Activated CD8-positive, alpha-beta T cell treated with anti-CD3 and anti-CD28 coated beads for 36 hours (primary cell): ENCODE results near the gene GCSAM. TPM values are rescaled to one million over a fixed set of nuclear protein-coding genes. Genes with fewer than 3 reads are reported as not detected.

Source experiments
- ATAC-seq: fragments of 200-7000 bp; cut with Tn5 transposase; one replicate; pipeline ENCODE4 v1.10.0; 2021; ENCODE audit warnings: mild to moderate bottlenecking, moderate library complexity
- CTCF ChIA-PET: fragments of 350-600 bp; sonication (Branson Sonifier 250); formaldehyde crosslinking; loops from one replicate; lab custom pipeline; 2021; ENCODE audit warnings: antibody characterized with exemption; lab: Charles Lee
- POLR2A ChIA-PET: fragments of 350-600 bp; sonication (Branson Sonifier 250); formaldehyde crosslinking; loops from one replicate; lab custom pipeline; 2021; ENCODE audit warnings: antibody characterized with exemption; lab: Charles Lee
- DNase-seq: peaks from one replicate; pipeline ENCODE4 v3.0.0-alpha.2; 2020
- H3K27ac Mint-ChIP-seq: one replicate; pipeline ENCODE4 v1.8.0; 2021; ENCODE audit warnings: mild to moderate bottlenecking, mixed read lengths
- H3K27me3 Mint-ChIP-seq: one replicate; pipeline ENCODE4 v1.8.0; 2021; ENCODE audit warnings: mixed read lengths
- H3K36me3 Mint-ChIP-seq: one replicate; pipeline ENCODE4 v1.8.0; 2021; ENCODE audit warnings: low read depth, mixed read lengths
- H3K4me1 Mint-ChIP-seq: one replicate; pipeline ENCODE4 v1.8.0; 2021; ENCODE audit warnings: low read depth, mixed read lengths
- H3K4me3 Mint-ChIP-seq: one replicate; pipeline ENCODE4 v1.8.0; 2021; ENCODE audit warnings: mild to moderate bottlenecking, moderate library complexity, mixed read lengths
- H3K9me3 Mint-ChIP-seq: one replicate; pipeline ENCODE4 v1.8.0; 2021; ENCODE audit warnings: mixed read lengths
- CTCF ChIP-seq: fragments of 200-600 bp; IDR thresholded peaks from one replicate; pipeline ENCODE4 v1.8.0; 2022; ENCODE audit warnings: antibody characterized with exemption, mild to moderate bottlenecking
- intact Hi-C: fragments of 100-400 bp; cut with micrococcal nuclease; formaldehyde crosslinking; loops from one replicate; pipeline ENCODE4 v1.10.0; 2022
- total RNA-seq, 2 experiments: library from RNA; stranded (reverse); gene quantifications; one replicate each; pipeline ENCODE4 v1.2.3, GENCODE V29; 2021

Gene GCSAM
- total RNA-seq, 2 experiments from 2014 or later = 9.9 to 12.9 TPM

DNA sequence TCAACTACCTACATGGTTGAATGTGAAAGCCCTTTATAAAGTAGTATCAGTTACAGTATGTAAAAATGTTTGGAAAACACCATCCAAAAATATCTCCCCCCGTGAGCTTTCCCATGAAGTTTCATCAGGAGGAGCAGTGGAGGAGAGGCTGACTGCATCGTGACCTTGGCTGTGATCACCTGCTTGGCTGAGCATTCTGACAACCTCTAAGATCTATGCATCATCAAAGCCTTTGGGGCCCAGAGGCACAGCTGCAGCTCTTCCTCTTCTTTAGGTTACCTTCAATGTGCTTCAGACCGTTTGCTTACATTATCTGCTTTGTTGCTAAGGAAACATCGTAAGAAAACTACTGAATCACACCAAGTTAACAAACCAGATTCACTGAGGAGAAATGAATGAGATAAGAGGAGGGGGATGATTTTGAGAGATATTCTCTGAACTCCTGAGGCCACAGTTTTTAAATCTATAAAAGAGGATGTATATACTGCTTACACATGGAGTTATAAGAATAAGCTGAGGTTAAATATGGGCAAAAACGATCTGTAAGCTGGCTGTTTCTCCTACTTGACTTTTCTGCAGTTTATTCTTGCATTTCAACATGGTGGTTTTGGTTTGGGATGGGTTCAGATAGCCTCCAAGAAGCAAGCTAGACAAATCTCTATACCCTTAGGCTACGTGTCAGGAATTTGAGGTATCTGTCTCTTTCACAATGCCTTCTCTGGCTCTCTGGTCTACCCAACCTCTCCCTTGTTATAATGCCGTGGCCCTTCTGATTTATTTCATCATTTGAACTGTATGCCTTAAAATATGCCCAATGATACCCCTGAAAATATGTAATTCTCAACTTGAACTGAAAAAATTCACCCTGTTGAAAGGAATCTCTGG lies 4.0 kb downstream of the GCSAM start:
- ChIA-PET CTCF (interaction anchor here (0.6 to 2.7 kb wide), 6 partner anchors 9 to 391 kb away, joined by 3 to 18 read pairs (median 5); no protein-coding TSS in a partner anchor), POLR2A (interaction anchor here (0.5 kb wide), 1 partner anchor 12 kb away, joined by 3 read pairs; no protein-coding TSS in a partner anchor)
- Mint-ChIP-seq H3K4me1 (peaks cover 70% of the 10 kb centered on the region), H3K4me3 (peak overlapping the region; percentile 0), H3K9me3 (no peaks in the 10 kb centered on the region), H3K27ac (peak overlapping the region; percentile 71), H3K36me3 (peaks cover 10% of the 10 kb centered on the region), H3K27me3 (no peaks in the 10 kb centered on the region)
- intact Hi-C loops = no loop called here
- peak; percentile 76 for ATAC-seq
- TF ChIP-seq CTCF = no peak
- peak; percentile 75 for DNase-seq

DNA sequence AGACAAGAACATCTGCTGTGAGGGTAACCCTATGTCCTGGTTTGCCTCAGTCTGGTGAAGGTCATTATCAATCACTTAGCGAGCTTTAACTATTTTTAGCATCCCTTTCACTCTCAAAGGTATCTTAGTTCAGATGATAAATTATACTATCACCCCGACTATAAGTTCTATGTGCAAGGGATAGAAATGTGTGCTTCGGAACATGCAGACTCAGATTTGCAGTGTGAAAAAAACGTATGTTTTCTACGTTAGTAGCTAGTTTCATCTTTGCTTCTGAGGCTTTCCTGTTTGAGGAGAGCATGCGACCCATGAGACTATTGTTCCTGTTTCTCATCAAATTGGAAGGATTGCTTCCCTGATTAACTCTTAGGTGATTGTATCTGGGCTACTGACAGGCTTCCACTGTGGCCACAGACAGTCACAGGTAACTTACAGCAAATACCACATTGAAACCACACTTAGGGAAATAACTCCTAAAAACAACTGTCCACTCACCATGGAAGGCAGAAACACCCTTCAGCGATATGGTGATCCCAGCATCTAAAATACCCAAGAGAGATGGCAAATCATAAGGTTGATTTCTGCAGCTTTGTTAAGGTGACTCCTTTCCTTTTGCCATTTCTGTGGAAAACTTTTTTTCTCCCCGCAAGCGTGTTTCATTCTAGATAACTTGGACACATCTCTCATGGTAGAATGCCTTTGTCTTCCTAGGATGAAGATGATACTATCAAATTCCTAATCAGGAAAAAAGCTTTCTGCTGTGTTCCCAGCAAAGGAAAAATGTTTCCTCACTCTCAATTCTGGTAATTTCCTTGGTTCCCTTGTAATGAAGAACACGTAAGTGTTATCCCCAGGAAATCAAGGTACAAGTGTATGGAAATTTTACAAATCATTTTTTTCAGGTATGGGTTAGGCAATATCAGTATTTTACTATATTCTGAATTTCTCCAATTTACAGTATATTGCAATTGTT lies 5.2 kb downstream of the GCSAM start:
- Mint-ChIP-seq H3K4me3 (peak overlapping the region; percentile 24), H3K27ac (peak overlapping the region; percentile 71), H3K9me3 (no peaks in the 10 kb centered on the region), H3K36me3 (peaks cover 14% of the 10 kb centered on the region), H3K4me1 (peaks cover 57% of the 10 kb centered on the region), H3K27me3 (no peaks in the 10 kb centered on the region)
- ATAC-seq (no peak), DNase-seq (no peak)
- CTCF ChIA-PET = interaction anchor here (1.1 to 2.7 kb wide), 5 partner anchors 9 to 392 kb away, joined by 3 to 18 read pairs (median 3); no protein-coding TSS in a partner anchor
- intact Hi-C loops = no loop called here
- no peak for TF ChIP-seq CTCF
- POLR2A ChIA-PET = interaction anchor here (0.5 to 1.5 kb wide), 2 partner anchors 11 kb away, joined by 3 read pairs; no protein-coding TSS in a partner anchor

DNA sequence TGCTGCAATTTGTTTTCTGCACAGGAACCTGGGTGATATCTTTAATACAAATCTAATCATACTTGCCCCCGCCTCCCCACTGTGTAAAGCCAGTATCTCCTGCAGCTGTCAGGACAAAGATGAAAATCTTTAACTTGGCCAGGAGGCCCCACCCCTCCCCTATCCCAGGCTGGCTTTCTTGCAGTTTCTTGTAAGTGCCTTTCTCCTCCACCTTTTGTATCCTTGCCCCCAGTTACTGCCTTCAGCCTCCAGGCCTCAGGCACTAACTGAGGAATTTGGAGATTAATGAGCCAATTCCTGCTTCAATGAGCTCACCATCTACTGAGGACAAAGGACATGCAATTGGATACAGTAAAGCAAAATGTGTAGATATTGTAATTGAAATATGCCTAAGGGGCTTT lies 6.5 kb downstream of the GCSAM start:
- H3K4me1 Mint-ChIP-seq = peaks cover 51% of the 10 kb centered on the region
- no peak for DNase-seq
- ChIA-PET POLR2A (interaction anchor here (1.5 kb wide), 1 partner anchor 12 kb away, joined by 3 read pairs; no protein-coding TSS in a partner anchor), CTCF (interaction anchor here (1.2 to 2.5 kb wide), 2 partner anchors 12 to 15 kb away, joined by 4 to 16 read pairs; no protein-coding TSS in a partner anchor)
- H3K27me3 Mint-ChIP-seq = no peaks in the 10 kb centered on the region
- peak overlapping the region; percentile 71 for H3K27ac Mint-ChIP-seq
- H3K4me3 Mint-ChIP-seq = peak overlapping the region; percentile 24
- H3K9me3 Mint-ChIP-seq = no peaks in the 10 kb centered on the region
- intact Hi-C loops = no loop called here
- ATAC-seq = no peak
- no peak for TF ChIP-seq CTCF
- peaks cover 14% of the 10 kb centered on the region for H3K36me3 Mint-ChIP-seq

DNA sequence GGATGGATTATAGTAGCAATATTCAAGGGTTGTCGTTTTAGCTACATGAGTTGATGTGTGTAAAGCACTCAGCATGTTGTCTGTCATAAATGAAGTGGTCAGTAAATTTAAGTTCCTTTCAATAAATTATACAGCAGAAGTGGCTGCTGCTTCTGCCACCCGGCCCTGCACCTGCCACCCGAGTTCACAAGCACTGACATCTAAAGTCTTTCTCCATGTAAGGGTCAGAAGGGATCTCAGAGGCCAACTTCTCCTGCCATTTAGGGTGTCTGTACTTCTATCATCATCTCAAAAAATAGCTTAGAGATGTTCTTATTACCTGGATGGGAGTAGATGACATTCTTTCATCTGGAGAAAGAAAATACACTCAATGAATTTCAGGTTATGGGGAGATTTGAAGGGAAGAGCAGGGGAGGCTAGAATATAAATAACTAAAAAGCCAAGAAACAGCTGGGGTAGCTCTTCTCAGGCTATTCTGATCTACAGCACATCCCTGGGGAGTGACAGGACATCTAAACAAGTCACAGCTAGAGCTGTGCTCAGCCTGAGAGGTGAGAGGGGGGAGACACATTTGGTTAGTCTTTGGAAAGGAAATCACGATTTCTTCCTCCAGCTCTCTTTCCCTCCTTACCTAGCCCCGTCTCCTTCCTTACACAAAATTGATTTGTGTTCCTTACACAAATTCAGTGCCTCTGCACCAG lies 8.0 kb downstream of the GCSAM start:
- Mint-ChIP-seq H3K9me3 (no peaks in the 10 kb centered on the region), H3K4me1 (peaks cover 51% of the 10 kb centered on the region), H3K4me3 (no peak overlapping the region), H3K27me3 (no peaks in the 10 kb centered on the region), H3K27ac (no peak overlapping the region), H3K36me3 (peaks cover 15% of the 10 kb centered on the region)
- intact Hi-C loops = no loop called here
- DNase-seq (no peak), ATAC-seq (no peak)
- no peak for TF ChIP-seq CTCF
- ChIA-PET CTCF (interaction anchor here (0.9 to 3.3 kb wide), 5 partner anchors 8 to 406 kb away, joined by 3 to 19 read pairs (median 6); no protein-coding TSS in a partner anchor), POLR2A (no interaction called here)
